Parathyroid adenoma (tissue), 2 donors: Measurements from ENCODE around the gene THOC1.

ENCODE experiments used
- H2AFZ ChIP-seq: fragments of 300-600 bp; sonication (generic); one replicate; pipeline ENCODE4 v1.7.0; 2017; ENCODE audit warnings: antibody characterized with exemption, mild to moderate bottlenecking
- H3K27ac ChIP-seq: fragments of 300-600 bp; sonication (generic); one replicate; pipeline ENCODE4 v1.7.0; 2017
- H3K27me3 ChIP-seq: fragments of 300-600 bp; sonication (generic); one replicate; pipeline ENCODE4 v1.7.0; 2017; ENCODE audit warnings: low read length; ENCODE audit not compliant: control insufficient read depth, insufficient read depth
- H3K36me3 ChIP-seq: fragments of 300-600 bp; sonication (generic); one replicate; pipeline ENCODE4 v1.7.0; 2017; ENCODE audit warnings: low read length; ENCODE audit not compliant: control insufficient read depth, insufficient read depth
- H3K4me1 ChIP-seq: fragments of 300-600 bp; sonication (generic); one replicate; pipeline ENCODE4 v1.7.0; 2017; ENCODE audit warnings: control low read depth
- H3K4me2 ChIP-seq: fragments of 300-600 bp; sonication (generic); one replicate; pipeline ENCODE4 v1.7.0; 2017; ENCODE audit warnings: low read length
- H3K4me3 ChIP-seq: fragments of 300-600 bp; sonication (generic); one replicate; pipeline ENCODE4 v1.7.0; 2017; ENCODE audit warnings: low read depth, low read length
- H3K79me2 ChIP-seq: fragments of 300-600 bp; sonication (generic); one replicate; pipeline ENCODE4 v1.7.0; 2017; ENCODE audit warnings: control low read depth
- H3K9ac ChIP-seq: fragments of 300-600 bp; sonication (generic); one replicate; pipeline ENCODE4 v1.7.0; 2017; ENCODE audit warnings: mild to moderate bottlenecking
- H3K9me3 ChIP-seq: fragments of 300-600 bp; sonication (generic); one replicate; pipeline ENCODE4 v1.7.0; 2017; ENCODE audit warnings: low read length; ENCODE audit not compliant: control insufficient read depth
- TF ChIP-seq, protein P1 (sequence below): fragments of 300-600 bp; sonication (generic); IDR thresholded peaks from one replicate; pipeline ENCODE4 v1.7.0; 2017; ENCODE audit warnings: antibody characterized with exemption, mild to moderate bottlenecking
- donor health status: primary hyperparathyroidism.

THOC1 gene

GRCh38 chr18:225745-226144 lies 42.1 kb downstream of the THOC1 start:
- Histone ChIP-seq H2AFZ (no peak overlapping the region), H3K27me3 (no peaks in the 10 kb centered on the region), H3K79me2 (no peaks in the 10 kb centered on the region), H3K9ac (no peak overlapping the region), H3K4me2 (no peak overlapping the region), H3K4me3 (no peak overlapping the region), H3K27ac (no peak overlapping the region), H3K9me3 (no peaks in the 10 kb centered on the region), H3K4me1 (no peaks in the 10 kb centered on the region), H3K36me3 (no peaks in the 10 kb centered on the region)
- TF ChIP-seq, protein P1, sequence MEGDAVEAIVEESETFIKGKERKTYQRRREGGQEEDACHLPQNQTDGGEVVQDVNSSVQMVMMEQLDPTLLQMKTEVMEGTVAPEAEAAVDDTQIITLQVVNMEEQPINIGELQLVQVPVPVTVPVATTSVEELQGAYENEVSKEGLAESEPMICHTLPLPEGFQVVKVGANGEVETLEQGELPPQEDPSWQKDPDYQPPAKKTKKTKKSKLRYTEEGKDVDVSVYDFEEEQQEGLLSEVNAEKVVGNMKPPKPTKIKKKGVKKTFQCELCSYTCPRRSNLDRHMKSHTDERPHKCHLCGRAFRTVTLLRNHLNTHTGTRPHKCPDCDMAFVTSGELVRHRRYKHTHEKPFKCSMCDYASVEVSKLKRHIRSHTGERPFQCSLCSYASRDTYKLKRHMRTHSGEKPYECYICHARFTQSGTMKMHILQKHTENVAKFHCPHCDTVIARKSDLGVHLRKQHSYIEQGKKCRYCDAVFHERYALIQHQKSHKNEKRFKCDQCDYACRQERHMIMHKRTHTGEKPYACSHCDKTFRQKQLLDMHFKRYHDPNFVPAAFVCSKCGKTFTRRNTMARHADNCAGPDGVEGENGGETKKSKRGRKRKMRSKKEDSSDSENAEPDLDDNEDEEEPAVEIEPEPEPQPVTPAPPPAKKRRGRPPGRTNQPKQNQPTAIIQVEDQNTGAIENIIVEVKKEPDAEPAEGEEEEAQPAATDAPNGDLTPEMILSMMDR: no peak

- no peaks in the 10 kb centered on the region for H3K36me3 ChIP-seq
These were observed 47.1 kb downstream of the THOC1 start for GRCh38 chr18:220708-221107.

GRCh38 chr18:217532-218336 lies 50.1 kb downstream of the THOC1 start:
- Histone ChIP-seq H3K9ac (no peak overlapping the region), H3K9me3 (no peaks in the 10 kb centered on the region), H3K4me2 (no peak overlapping the region), H3K27me3 (no peaks in the 10 kb centered on the region), H3K4me3 (no peak overlapping the region), H3K27ac (no peak overlapping the region), H3K4me1 (no peaks in the 10 kb centered on the region), H3K79me2 (no peaks in the 10 kb centered on the region), H3K36me3 (no peaks in the 10 kb centered on the region), H2AFZ (no peak overlapping the region)
- TF ChIP-seq, protein P1: no peak

More at GRCh38 chr18:220708-221107, 47.1 kb downstream of the THOC1 start:
- Histone ChIP-seq H2AFZ (no peak overlapping the region), H3K27me3 (no peaks in the 10 kb centered on the region), H3K4me1 (no peaks in the 10 kb centered on the region), H3K4me3 (no peak overlapping the region), H3K9me3 (no peaks in the 10 kb centered on the region), H3K4me2 (no peak overlapping the region), H3K79me2 (no peaks in the 10 kb centered on the region), H3K27ac (no peak overlapping the region), H3K9ac (no peak overlapping the region)
- TF ChIP-seq, protein P1: no peak

DNA sequence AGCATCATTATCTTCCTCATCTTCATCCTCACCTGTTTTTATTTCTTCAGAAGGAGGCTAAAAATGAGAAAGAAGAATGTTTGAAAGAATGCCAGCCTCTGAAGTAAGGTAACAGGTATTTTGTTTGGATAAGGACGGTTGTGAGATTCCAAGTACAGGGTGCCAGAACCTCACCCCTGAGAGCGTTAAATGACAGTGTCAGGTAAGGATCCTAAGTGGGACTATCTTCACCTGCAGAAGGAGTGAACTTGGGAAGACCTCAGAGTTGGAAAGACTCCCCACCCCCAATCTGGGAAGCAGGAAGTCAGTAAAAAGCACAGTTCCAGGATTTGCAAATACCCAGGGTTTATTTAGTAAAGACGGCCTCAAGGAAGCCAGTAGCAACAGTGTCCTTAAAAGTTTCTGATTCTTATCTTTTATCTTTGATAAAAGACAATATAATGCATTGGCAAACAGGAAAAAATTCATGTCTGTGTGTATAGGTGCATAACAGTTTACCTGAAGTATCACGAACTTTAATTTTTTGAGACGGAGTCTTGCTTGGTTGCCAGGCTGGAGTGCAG lies 52.3 kb downstream of the THOC1 start:
- TF ChIP-seq, protein P1: no peak
- no peaks in the 10 kb centered on the region for H3K36me3 ChIP-seq
- no peak overlapping the region for H3K27ac ChIP-seq
- H3K27me3 ChIP-seq: no peaks in the 10 kb centered on the region
- H3K79me2 ChIP-seq: no peaks in the 10 kb centered on the region
- H3K4me2 ChIP-seq: no peak overlapping the region
- H3K4me3 ChIP-seq: no peak overlapping the region
- H3K4me1 ChIP-seq: peaks cover 7% of the 10 kb centered on the region
- H3K9ac ChIP-seq: no peak overlapping the region
- H2AFZ ChIP-seq: no peak overlapping the region
- H3K9me3 ChIP-seq: no peaks in the 10 kb centered on the region

DNA sequence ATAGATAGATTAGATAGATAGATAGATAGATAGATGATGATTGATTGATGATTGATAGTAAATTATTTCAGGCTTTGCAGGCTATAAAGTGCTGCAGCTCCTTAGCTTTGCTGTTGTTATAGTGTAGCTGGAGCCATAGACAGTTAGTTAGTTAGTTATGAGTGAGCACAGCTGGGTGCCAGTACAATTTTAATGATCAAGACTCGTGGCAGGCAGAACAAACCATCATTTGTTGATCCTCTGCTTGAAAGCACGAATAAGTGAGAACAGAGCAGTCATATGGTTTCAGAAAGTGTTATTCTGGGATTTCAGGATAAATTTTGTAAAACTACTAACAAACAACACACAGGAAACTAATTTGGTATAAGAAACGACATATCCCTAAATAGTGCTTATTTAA lies 53.9 kb downstream of the THOC1 start:
- Histone ChIP-seq H3K4me2 (no peak overlapping the region), H2AFZ (no peak overlapping the region), H3K79me2 (no peaks in the 10 kb centered on the region), H3K36me3 (no peaks in the 10 kb centered on the region), H3K4me3 (no peak overlapping the region), H3K9ac (no peak overlapping the region), H3K27ac (no peak overlapping the region), H3K4me1 (peaks cover 7% of the 10 kb centered on the region), H3K27me3 (no peaks in the 10 kb centered on the region), H3K9me3 (no peaks in the 10 kb centered on the region)
- TF ChIP-seq, protein P1: no peak
